Uterus (tissue), 4 donors: ENCODE results near the gene HOXC6. TPM values are rescaled to one million over a fixed set of nuclear protein-coding genes. Genes with fewer than 3 reads are reported as not detected.
A peak's percentile ranks its signal among the peaks of the same experiment; 100 is the strongest.

ENCODE experiments used
- DNase-seq, 2 donors: peaks; one replicate each; pipeline ENCODE4 v3.0.0-alpha.2; 2019 to 2020
- H3K27ac ChIP-seq, 2 donors: fragments of 200-600 bp; sonication (generic); 1 replicate in 1 of 2; 2 replicates in 1 of 2; pipeline ENCODE4 v1.5.1; 2016 to 2018
- H3K27me3 ChIP-seq, 2 donors: fragments of 200-600 bp; sonication (generic); one replicate each; pipeline ENCODE4 v1.5.1; 2018 to 2019; ENCODE audit warnings: control low read depth in 1 of 2
- H3K36me3 ChIP-seq, 2 donors: fragments of 200-600 bp; sonication (generic); one replicate each; pipeline ENCODE4 v1.5.1; 2019; ENCODE audit warnings: control low read depth in 1 of 2
- H3K4me1 ChIP-seq, 2 donors: fragments of 200-600 bp; sonication (generic); one replicate each; pipeline ENCODE4 v1.5.1; 2018 to 2019; ENCODE audit warnings: control low read depth in 1 of 2
- H3K4me3 ChIP-seq, 2 donors: fragments of 200-600 bp; sonication (generic); 1 replicate in 1 of 2; 2 replicates in 1 of 2; pipeline ENCODE4 v1.5.1; 2018 to 2019; ENCODE audit warnings: mild to moderate bottlenecking in 1 of 2
- H3K9me3 ChIP-seq, 2 donors: fragments of 200-600 bp; sonication (generic); one replicate each; pipeline ENCODE4 v1.5.1; 2019; ENCODE audit warnings: control low read depth in 1 of 2
- CTCF ChIP-seq, 4 experiments: fragments of 200-600 bp in 2 of 4; fragments of 450-650 bp in 2 of 4; sonication (generic) in 2 of 4; IDR thresholded peaks; one replicate each; pipeline ENCODE4 v1.5.1; 2016 to 2019; ENCODE audit warnings: antibody characterized with exemption in 4 of 4, mild to moderate bottlenecking in 2 of 4, moderate library complexity in 1 of 4
- POLR2A ChIP-seq, 2 donors: fragments of 450-650 bp; IDR thresholded peaks; one replicate each; pipeline ENCODE4 v1.6.1; 2016; ENCODE audit warnings: antibody characterized with exemption in 2 of 2, mild to moderate bottlenecking in 1 of 2, moderate library complexity in 1 of 2
- intact Hi-C: fragments of 100-400 bp; cut with DNase I; formaldehyde crosslinking; loops from one replicate; pipeline ENCODE4 v1.15.1; 2023; ENCODE audit warnings: low total_unique reads
- total RNA-seq, 4 donors: library from RNA; depleted of rRNA in 3 of 4; stranded (reverse); fragments of >200 nt in 3 of 4; gene quantifications; one replicate each; pipeline versions ENCODE4 v1.1.0 to v1.2.4, GENCODE V29; 2014 to 2023
- donor health status: DM: yes; HTN: yes; CAD: no.

HOXC6 gene
- total RNA-seq, 4 donors from 2014 or later = 1.2 to 20.4 (median 2.1) TPM; not detected in 1

GRCh38 chr12:53991077-53991460, 37.2 kb upstream of the HOXC6 start:
- H3K4me3 ChIP-seq = no peak overlapping the region
- no peak for TF ChIP-seq POLR2A (IDR thresholded peaks at IDR 0.05)
- no peak for TF ChIP-seq CTCF (IDR thresholded peaks at IDR 0.05)
- DNase-seq = no peak
- H3K36me3 ChIP-seq = no peaks in the 10 kb centered on the region
- no peak overlapping the region for H3K27ac ChIP-seq
- H3K4me1 ChIP-seq = peaks cover 0 to 23% of the 10 kb centered on the region in 2 donors
- H3K9me3 ChIP-seq = no peaks in the 10 kb centered on the region
- intact Hi-C loops = no loop called here
- H3K27me3 ChIP-seq = peaks cover 22 to 96% of the 10 kb centered on the region in 2 donors

- H3K4me3 ChIP-seq = no peak overlapping the region
- H3K9me3 ChIP-seq = no peaks in the 10 kb centered on the region
- DNase-seq = no peak
- H3K27ac ChIP-seq = no peak overlapping the region
- peaks cover 22 to 95% of the 10 kb centered on the region in 2 donors for H3K27me3 ChIP-seq
- H3K4me1 ChIP-seq = peaks cover 0 to 23% of the 10 kb centered on the region in 2 donors
- intact Hi-C loops = no loop called here
- no peaks in the 10 kb centered on the region for H3K36me3 ChIP-seq
- TF ChIP-seq CTCF (IDR thresholded peaks at IDR 0.05) = no peak
- TF ChIP-seq POLR2A (IDR thresholded peaks at IDR 0.05) = no peak
Measured at GRCh38 chr12:53992377-53992889, 35.8 kb upstream of the HOXC6 start.

GRCh38 chr12:53993162-53994008, 34.9 kb upstream of the HOXC6 start:
- Histone ChIP-seq H3K27ac (no peak overlapping the region), H3K36me3 (no peaks in the 10 kb centered on the region), H3K4me1 (peaks cover 0 to 23% of the 10 kb centered on the region in 2 donors), H3K4me3 (no peak overlapping the region), H3K9me3 (no peaks in the 10 kb centered on the region), H3K27me3 (peaks cover 21 to 93% of the 10 kb centered on the region in 2 donors)
- intact Hi-C loops = no loop called here
- no peak for TF ChIP-seq POLR2A (IDR thresholded peaks at IDR 0.05)
- no peak for TF ChIP-seq CTCF (IDR thresholded peaks at IDR 0.05)
- no peak for DNase-seq

GRCh38 chr12:53994009-53994263, 34.3 kb upstream of the HOXC6 start:
- peaks cover 0 to 23% of the 10 kb centered on the region in 2 donors for H3K4me1 ChIP-seq
- TF ChIP-seq CTCF (IDR thresholded peaks at IDR 0.05) = no peak
- TF ChIP-seq POLR2A (IDR thresholded peaks at IDR 0.05) = no peak
- no peaks in the 10 kb centered on the region for H3K9me3 ChIP-seq
- intact Hi-C loops = no loop called here
- DNase-seq = no peak
- no peak overlapping the region for H3K27ac ChIP-seq
- H3K27me3 ChIP-seq = peaks cover 20 to 93% of the 10 kb centered on the region in 2 donors
- peak overlapping the region in 1 of 2 donors; percentile 31 for H3K4me3 ChIP-seq
- no peaks in the 10 kb centered on the region for H3K36me3 ChIP-seq

GRCh38 chr12:53994264-53995001, 33.8 kb upstream of the HOXC6 start:
- peak overlapping the region in 1 of 2 donors; percentile 31 for H3K4me3 ChIP-seq
- no peaks in the 10 kb centered on the region for H3K36me3 ChIP-seq
- peaks cover 0 to 23% of the 10 kb centered on the region in 2 donors for H3K4me1 ChIP-seq
- peak overlapping the region in 1 of 2 donors; percentile 47 for H3K27ac ChIP-seq
- H3K9me3 ChIP-seq = no peaks in the 10 kb centered on the region
- TF ChIP-seq POLR2A (IDR thresholded peaks at IDR 0.05) (no peak), CTCF (IDR thresholded peaks at IDR 0.05) (no peak)
- H3K27me3 ChIP-seq = peaks cover 25 to 92% of the 10 kb centered on the region in 2 donors
- DNase-seq = no peak
- intact Hi-C loops = no loop called here
